Prostate gland (tissue), 2 donors: ENCODE measurements around the gene NID1.

ENCODE experiments used
- POLR2A ChIP-seq: fragments of 450-650 bp; IDR thresholded peaks from one replicate; pipeline ENCODE4 v1.6.1; 2016; ENCODE audit warnings: antibody characterized with exemption, mild to moderate bottlenecking
- TF ChIP-seq, protein P1 (sequence below), 4 experiments: fragments of 200-600 bp in 2 of 4; fragments of 450-650 bp in 2 of 4; sonication (generic) in 2 of 4; IDR thresholded peaks; 1 replicate in 3 of 4; 2 replicates in 1 of 4; pipeline ENCODE4 v1.5.1; 2016 to 2019; ENCODE audit warnings: antibody characterized with exemption in 4 of 4, mild to moderate bottlenecking in 2 of 4, moderate library complexity in 2 of 4

DNA sequence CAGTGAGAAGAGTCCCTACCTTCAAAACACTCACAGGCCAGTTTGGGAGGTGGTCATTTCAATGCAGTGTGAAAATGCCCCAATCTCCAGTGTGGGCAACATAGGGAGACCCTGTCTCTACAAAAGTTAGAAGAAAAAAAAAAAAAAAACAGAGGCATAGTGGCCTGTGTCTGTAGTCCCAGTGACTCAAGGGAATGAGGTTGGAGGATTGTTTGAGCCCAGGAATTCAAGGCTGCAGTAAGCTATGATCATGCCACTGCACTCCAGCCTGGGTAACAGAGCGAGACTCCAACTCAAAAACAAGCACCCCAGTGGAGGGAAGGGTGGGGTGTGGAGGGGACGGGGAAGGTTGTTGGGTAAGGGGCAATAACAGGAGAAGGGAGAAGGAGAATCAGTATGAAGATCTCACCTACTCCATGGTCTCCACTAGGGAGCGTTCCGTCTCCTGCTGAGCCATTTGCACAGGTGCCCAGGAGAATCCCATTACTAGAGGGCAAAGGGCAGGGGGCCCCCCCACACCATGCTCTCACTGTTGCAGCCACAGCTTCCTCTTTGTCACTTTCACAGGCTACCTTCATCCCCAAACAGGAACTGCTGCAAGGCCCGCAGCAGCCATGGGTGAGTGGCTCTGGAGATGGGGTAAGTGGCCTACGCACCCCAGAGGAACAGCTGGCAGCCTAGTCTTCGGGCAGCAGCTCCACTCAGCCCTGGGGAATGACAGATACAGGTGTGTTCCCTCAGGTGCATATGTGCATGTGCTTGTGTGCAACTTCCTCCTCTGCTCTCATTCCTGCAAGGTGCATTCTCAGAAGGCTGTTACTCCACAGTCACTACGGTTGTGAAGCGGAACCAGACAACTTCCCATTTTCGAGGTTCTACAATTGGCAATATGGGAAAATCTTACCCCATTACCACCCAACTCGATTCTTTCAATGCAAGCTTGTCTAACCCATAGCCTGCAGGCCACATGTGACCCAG is 110.3 kb downstream of the NID1 start:
- TF ChIP-seq, protein P1, sequence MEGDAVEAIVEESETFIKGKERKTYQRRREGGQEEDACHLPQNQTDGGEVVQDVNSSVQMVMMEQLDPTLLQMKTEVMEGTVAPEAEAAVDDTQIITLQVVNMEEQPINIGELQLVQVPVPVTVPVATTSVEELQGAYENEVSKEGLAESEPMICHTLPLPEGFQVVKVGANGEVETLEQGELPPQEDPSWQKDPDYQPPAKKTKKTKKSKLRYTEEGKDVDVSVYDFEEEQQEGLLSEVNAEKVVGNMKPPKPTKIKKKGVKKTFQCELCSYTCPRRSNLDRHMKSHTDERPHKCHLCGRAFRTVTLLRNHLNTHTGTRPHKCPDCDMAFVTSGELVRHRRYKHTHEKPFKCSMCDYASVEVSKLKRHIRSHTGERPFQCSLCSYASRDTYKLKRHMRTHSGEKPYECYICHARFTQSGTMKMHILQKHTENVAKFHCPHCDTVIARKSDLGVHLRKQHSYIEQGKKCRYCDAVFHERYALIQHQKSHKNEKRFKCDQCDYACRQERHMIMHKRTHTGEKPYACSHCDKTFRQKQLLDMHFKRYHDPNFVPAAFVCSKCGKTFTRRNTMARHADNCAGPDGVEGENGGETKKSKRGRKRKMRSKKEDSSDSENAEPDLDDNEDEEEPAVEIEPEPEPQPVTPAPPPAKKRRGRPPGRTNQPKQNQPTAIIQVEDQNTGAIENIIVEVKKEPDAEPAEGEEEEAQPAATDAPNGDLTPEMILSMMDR (IDR thresholded peaks at IDR 0.05) = no peak
- TF ChIP-seq POLR2A = no peak
